Measurements from ENCODE around the gene FMC1.

The FMC1 gene

GRCh38 chr7:139341058-139341775 is at the start of gene FMC1:
FMC1 (plus strand) TSS chr7:139341337; CDS start chr7:139341385, 48 bp downstream.
- Histone ChIP-seq H3K4me3 (ENCODE audit: low read length, poor library complexity, severe bottlenecking) (peak within 1 kb of the TSS; percentile 91), H3F3A (ENCODE audit: low read depth) (peaks cover 15% of the 10 kb centered on the region), H3K36me3 (ENCODE audit: insufficient read depth, low read length) (no peaks in the 10 kb centered on the region), H3K27me3 (ENCODE audit: insufficient read depth, low read length, poor library complexity, severe bottlenecking) (peaks cover 7% of the 10 kb centered on the region), H3K4me2 (ENCODE audit: low read depth, low read length, poor library complexity, severe bottlenecking) (peak within 1 kb of the TSS; percentile 96), H2AFZ (ENCODE audit: low read length) (peak within 1 kb of the TSS; percentile 95), H3K4me1 (ENCODE audit: insufficient read depth, low read length, poor library complexity, severe bottlenecking) (peaks cover 11% of the 10 kb centered on the region), H4K20me1 (ENCODE audit: insufficient read depth, low read length, poor library complexity, severe bottlenecking) (no peaks in the 10 kb centered on the region), H3K9me3 (ENCODE audit: insufficient read depth, low read depth, low read length) (no peaks in the 10 kb centered on the region), H3K9me2 (replicated peaks; ENCODE audit: low read depth, low read length) (no peaks in the 10 kb centered on the region), H3K9ac (ENCODE audit: low read depth, low read length, poor library complexity, severe bottlenecking) (peak within 1 kb of the TSS; percentile 100), H3K79me2 (ENCODE audit: insufficient read depth, low read length) (peaks cover 34% of the 10 kb centered on the region)
- TF ChIP-seq EZH2phosphoT487 (IDR thresholded peaks at IDR 0.05; ENCODE audit: borderline replicate concordance) (no peak), CTCF (conservative IDR thresholded peaks at IDR 0.05; ENCODE audit: low read length) (peak; percentile 47)

- Histone ChIP-seq H3K4me3 (ENCODE audit: low read length, poor library complexity, severe bottlenecking) (no peak overlapping the region), H3K4me1 (ENCODE audit: insufficient read depth, low read length, poor library complexity, severe bottlenecking) (no peaks in the 10 kb centered on the region), H3K9me2 (replicated peaks; ENCODE audit: low read depth, low read length) (no peaks in the 10 kb centered on the region), H4K20me1 (ENCODE audit: insufficient read depth, low read length, poor library complexity, severe bottlenecking) (no peaks in the 10 kb centered on the region), H3K36me3 (ENCODE audit: insufficient read depth, low read length) (peaks cover 7% of the 10 kb centered on the region; the same call in 1 of the 2 replicates), H3K9me3 (ENCODE audit: insufficient read depth, low read depth, low read length) (no peaks in the 10 kb centered on the region), H3K79me2 (ENCODE audit: insufficient read depth, low read length) (no peaks in the 10 kb centered on the region), H3K27me3 (ENCODE audit: insufficient read depth, low read length, poor library complexity, severe bottlenecking) (no peaks in the 10 kb centered on the region), H3F3A (ENCODE audit: low read depth) (no peaks in the 10 kb centered on the region), H3K4me2 (ENCODE audit: low read depth, low read length, poor library complexity, severe bottlenecking) (no peak overlapping the region), H2AFZ (ENCODE audit: low read length) (no peak overlapping the region), H3K9ac (ENCODE audit: low read depth, low read length, poor library complexity, severe bottlenecking) (no peak overlapping the region)
- TF ChIP-seq EZH2phosphoT487 (IDR thresholded peaks at IDR 0.05; ENCODE audit: borderline replicate concordance) = no peak
- TF ChIP-seq CTCF (conservative IDR thresholded peaks at IDR 0.05; ENCODE audit: low read length) = no peak
Observed at GRCh38 chr7:139292821-139293220, 48.3 kb upstream of the FMC1 start.

- Histone ChIP-seq H3K9ac (ENCODE audit: low read depth, low read length, poor library complexity, severe bottlenecking) (no peak overlapping the region), H3K27me3 (ENCODE audit: insufficient read depth, low read length, poor library complexity, severe bottlenecking) (no peaks in the 10 kb centered on the region), H3K36me3 (ENCODE audit: insufficient read depth, low read length) (peaks cover 8% of the 10 kb centered on the region; the same call in 1 of the 2 replicates), H3K4me3 (ENCODE audit: low read length, poor library complexity, severe bottlenecking) (no peak overlapping the region), H4K20me1 (ENCODE audit: insufficient read depth, low read length, poor library complexity, severe bottlenecking) (no peaks in the 10 kb centered on the region), H2AFZ (ENCODE audit: low read length) (no peak overlapping the region), H3K4me1 (ENCODE audit: insufficient read depth, low read length, poor library complexity, severe bottlenecking) (no peaks in the 10 kb centered on the region), H3K4me2 (ENCODE audit: low read depth, low read length, poor library complexity, severe bottlenecking) (no peak overlapping the region), H3K9me3 (ENCODE audit: insufficient read depth, low read depth, low read length) (no peaks in the 10 kb centered on the region), H3K79me2 (ENCODE audit: insufficient read depth, low read length) (no peaks in the 10 kb centered on the region), H3K9me2 (replicated peaks; ENCODE audit: low read depth, low read length) (no peaks in the 10 kb centered on the region), H3F3A (ENCODE audit: low read depth) (no peaks in the 10 kb centered on the region)
- TF ChIP-seq EZH2phosphoT487 (IDR thresholded peaks at IDR 0.05; ENCODE audit: borderline replicate concordance) = no peak
- no peak for TF ChIP-seq CTCF (conservative IDR thresholded peaks at IDR 0.05; ENCODE audit: low read length)
Observed at GRCh38 chr7:139293534-139293933, 47.6 kb upstream of the FMC1 start.
